Fibroblast of skin of scalp (primary cell): ENCODE data around the gene IL1R1.

Source experiments
- DNase-seq: peaks from one replicate; pipeline ENCODE4 v3.0.0-alpha.2; 2013

Gene IL1R1

DNA sequence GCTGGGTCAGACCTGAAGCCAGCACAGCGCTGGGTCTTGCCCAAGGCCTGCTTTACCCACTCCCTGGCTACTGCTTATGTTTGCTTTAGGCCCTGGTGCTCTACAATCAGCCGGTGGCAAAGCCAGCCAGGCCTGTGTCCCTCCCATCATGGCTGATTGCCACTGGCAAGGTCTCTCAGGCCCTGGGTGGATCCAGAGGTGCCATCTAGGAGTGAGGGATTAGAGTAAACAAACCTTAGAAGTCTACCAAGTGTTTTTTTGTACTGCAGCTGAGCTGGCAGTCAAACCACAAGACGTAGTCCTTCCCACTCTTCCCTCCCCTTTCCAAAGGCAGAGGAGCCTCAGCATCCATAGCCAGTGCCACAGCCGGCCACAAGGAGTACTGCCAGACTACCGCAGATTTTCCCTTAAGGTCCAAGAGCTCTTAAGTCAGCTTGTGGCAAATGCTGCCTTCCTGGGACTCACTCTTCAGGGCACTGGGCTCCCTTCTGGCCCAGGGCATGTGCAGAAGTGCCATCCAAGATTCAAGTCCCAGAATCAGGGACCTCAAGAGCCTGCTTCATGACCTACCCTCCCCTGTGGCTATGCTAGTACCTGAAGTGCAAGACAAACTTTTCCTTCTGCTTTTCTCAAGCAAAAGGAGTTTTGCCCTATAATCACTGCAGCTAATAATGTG lies 64.3 kb downstream of the IL1R1 start:
- DNase-seq: no peak

DNA sequence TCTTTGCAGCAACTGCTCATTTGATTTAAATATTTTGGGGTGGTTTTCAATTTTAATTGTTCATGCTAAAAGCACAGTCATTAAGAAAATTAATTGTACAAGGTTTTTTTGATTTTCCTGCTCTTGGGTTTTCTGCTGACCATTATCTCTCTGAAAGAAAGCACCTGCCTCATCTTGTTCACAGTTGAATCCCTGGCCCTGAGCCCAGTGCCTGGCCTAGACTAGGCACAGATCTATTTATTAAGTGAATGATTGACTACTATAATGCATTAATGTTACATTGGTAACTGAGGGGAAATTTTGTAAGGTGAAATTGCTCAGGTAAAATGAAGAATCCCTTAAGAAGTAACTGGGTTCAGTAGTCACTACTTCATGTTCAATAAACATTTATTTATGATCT lies 66.2 kb downstream of the IL1R1 start:
- DNase-seq: no peak

DNA sequence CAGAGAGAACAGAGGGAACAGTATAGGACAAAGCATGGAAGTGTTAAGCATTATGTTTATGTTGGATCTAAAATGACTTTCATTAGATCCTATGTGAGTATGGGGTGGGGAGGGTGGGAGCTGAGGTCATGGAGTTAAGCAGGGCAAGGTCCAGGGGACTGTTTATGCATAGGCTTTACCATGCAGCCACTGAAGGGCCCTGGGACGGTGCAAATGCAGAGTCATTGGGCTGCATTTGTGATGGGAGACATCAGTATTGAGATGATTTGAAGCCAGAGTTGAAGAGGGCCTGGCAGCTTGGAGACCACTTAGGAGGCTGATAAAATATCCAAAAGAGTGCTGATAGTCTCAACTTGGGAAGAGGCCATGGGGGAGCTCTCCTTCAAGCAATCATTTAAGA lies 66.9 kb downstream of the IL1R1 start:
- DNase-seq: no peak

DNA sequence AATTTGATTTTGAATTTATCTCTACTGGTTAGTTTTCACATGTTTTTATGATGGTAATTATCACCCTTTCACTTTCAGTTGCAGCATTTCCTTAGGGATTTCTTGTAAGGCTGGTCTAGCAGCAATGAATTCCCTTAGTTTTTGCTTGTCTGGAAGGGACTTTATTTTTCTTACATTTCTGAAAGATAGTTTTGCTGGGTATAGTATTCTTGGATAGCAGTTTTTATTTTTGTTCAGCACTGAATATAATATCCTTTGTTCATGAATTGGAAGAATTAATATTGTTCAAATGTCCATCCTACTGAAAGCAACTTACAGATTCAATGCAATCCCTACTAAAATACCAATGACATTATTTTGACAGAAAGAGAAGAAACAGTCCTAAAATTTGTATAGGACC lies 74.5 kb downstream of the IL1R1 start:
- DNase-seq: no peak

DNA sequence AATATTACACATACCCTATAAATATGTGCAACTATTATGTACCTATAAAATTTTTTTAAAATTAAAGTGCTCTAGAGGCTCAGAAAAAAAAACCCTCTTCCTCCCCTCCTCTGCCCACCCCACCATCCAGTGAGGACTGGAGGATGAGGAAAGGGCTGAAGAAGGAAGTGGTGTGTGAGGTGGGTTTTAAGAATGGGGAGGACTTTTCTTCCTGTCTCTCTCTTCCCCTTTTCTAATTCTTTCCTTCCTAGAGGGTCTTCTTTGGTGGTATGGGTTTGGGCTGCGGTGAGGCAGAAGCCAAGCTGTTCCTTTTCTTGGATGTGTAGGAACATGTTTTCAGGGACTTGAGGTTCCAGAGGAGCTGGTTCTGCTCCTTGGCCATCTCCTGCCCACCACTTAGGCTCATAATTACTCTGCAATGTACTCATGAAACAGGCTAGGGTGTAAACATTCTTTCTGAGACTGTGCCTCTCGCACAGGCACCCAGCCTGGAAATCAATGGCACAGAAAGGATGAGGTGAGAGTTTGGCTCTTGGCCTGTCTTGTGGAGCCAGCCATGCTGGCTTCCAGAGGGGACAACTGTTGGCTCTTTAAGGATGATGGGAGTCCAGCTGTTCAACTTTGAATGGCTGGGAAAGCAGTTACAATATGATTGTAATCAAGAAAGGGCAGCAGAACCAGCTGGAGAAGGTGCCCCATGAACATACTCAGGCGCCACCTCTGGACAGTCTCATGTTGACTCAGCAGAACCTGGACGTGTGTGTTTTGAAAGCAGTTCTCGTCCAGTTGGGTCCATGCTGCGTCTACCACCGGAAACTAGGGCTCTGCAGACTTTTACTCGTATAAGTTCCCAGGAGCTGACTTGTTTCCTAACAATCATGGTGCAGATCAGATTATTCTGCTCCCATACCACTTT lies 82.5 kb downstream of the IL1R1 start:
- DNase-seq: no peak

DNA sequence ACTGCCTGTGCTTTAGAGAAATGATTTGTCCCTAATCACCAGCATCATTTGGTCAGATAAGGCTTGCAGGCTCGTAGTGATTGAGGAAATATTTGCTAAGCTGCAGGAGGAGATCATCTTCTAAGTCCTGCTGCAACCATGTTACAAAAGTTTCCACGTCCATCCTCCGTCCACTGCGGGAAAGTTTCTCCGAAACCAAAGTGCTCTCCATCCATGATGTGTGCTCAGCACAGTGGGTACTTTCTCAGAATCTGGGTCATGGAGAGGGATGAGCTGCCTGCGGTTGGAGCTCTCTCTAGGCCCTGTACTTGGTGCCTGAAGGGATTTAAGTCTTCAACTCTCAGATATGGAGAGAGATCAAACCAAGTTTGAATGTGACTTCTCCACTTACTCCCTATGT lies 83.6 kb downstream of the IL1R1 start:
- DNase-seq: no peak

DNA sequence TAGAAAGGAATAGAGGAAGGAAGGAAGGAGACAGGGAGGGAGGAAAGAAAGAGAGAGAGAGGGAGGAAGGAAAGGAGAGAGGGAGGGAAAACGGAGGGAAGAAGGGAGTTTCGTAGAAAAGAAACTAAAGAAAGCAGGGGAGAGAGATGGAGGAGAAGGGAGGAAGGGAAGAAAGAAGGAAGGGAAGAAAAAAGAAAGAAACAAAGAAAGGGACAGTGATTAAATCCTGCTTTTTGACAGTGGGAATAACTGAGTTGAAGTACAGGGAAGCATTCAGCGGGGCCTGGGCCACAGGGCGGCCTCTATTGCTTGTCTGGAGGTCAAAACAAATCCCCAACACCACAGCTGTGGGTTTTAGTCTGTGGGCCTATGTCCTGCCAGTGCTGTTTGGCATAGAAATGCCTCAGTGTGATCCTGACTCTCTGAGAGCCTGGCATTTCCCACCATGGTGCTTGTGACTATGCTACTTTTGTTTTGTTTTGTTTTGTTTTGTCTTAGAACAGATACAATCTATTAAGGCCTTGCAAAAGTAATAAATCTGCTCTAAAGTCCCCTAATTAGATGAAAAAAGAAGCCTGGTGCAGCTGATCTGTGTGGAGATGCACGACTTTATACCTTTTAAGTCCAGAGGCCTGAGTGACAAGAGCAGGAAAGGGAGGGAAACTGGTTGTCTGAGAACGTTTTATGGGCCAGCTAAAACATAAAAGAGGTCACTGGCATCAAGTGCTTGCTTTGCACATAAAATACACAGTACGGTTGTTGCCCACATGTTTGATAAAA lies 84.3 kb downstream of the IL1R1 start:
- no peak for DNase-seq

DNA sequence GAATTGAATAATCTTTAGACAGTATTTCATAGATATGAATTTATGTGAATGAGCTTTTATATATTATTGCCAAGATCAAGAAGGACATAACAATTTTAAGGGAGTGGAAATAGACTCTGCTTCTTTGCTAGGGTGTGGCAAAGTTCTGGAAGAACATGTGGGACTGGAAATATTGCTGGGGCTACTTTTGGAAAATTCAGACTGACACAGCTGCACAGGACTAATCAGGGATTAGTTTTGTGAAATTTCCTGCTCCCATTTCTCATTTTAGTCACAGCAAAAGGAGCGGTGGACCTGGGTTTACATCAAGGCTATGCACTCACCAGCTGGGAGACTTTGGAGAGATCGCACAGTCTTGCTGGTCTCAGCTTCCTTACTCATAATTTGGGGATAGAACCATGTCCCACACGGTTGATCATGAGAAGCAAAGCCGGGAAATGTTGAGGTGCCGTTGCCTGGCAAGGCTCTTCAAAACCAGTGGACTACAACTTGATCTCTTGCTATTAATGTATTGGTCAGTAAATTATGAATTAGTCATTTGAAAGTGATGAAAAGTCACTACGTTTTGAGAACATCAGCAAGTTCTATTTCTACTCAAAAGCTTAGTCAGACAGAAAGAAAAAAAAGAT lies 86.7 kb downstream of the IL1R1 start:
- no peak for DNase-seq
